Chondrocyte (in vitro differentiated cells): ENCODE data around the gene STPG4. TPM values are rescaled to one million over a fixed set of nuclear protein-coding genes. Genes with fewer than 3 reads are reported as not detected.

ENCODE experiments used
- DNase-seq: peaks from one replicate; pipeline ENCODE4 v3.0.0; 2021; ENCODE audit warnings: mixed read lengths, low spot score
- H3K27ac Mint-ChIP-seq: one replicate; pipeline ENCODE4 v1.8.0; 2021; ENCODE audit warnings: mild to moderate bottlenecking, moderate library complexity, mixed read lengths; ENCODE audit not compliant: unreplicated experiment
- H3K27me3 Mint-ChIP-seq: 2 replicates; pipeline ENCODE4 v1.8.0; 2021; ENCODE audit warnings: low read depth, mixed read lengths
- H3K36me3 Mint-ChIP-seq: 2 replicates; pipeline ENCODE4 v1.8.0; 2021; ENCODE audit warnings: low read depth, mixed read lengths
- H3K4me1 Mint-ChIP-seq: 2 replicates; pipeline ENCODE4 v1.8.0; 2021; ENCODE audit warnings: low read depth, mild to moderate bottlenecking, mixed read lengths
- H3K4me3 Mint-ChIP-seq: one replicate; pipeline ENCODE4 v1.8.0; 2021; ENCODE audit warnings: mild to moderate bottlenecking, moderate library complexity, mixed read lengths; ENCODE audit not compliant: unreplicated experiment
- H3K9me3 Mint-ChIP-seq: 2 replicates; pipeline ENCODE4 v1.8.0; 2021; ENCODE audit warnings: low read depth, mixed read lengths
- total RNA-seq: library from RNA; stranded (reverse); gene quantifications from 3 replicates; pipeline ENCODE4 v1.2.1, GENCODE V29; 2021
- TF ChIP-seq, protein P1 (sequence below): fragments of 200-600 bp; sonication (generic); IDR thresholded peaks from 2 replicates; pipeline ENCODE4 v1.5.0; 2021; ENCODE audit warnings: antibody characterized with exemption, mild to moderate bottlenecking, moderate library complexity

Gene STPG4
- total RNA-seq, 1 donor from 2014 or later, result 0.25 TPM

- no peak overlapping the region for H3K4me3 Mint-ChIP-seq
- no peak for DNase-seq
Measured at GRCh38 chr2:47060652-47061170, 94.4 kb downstream of the STPG4 start.

DNA sequence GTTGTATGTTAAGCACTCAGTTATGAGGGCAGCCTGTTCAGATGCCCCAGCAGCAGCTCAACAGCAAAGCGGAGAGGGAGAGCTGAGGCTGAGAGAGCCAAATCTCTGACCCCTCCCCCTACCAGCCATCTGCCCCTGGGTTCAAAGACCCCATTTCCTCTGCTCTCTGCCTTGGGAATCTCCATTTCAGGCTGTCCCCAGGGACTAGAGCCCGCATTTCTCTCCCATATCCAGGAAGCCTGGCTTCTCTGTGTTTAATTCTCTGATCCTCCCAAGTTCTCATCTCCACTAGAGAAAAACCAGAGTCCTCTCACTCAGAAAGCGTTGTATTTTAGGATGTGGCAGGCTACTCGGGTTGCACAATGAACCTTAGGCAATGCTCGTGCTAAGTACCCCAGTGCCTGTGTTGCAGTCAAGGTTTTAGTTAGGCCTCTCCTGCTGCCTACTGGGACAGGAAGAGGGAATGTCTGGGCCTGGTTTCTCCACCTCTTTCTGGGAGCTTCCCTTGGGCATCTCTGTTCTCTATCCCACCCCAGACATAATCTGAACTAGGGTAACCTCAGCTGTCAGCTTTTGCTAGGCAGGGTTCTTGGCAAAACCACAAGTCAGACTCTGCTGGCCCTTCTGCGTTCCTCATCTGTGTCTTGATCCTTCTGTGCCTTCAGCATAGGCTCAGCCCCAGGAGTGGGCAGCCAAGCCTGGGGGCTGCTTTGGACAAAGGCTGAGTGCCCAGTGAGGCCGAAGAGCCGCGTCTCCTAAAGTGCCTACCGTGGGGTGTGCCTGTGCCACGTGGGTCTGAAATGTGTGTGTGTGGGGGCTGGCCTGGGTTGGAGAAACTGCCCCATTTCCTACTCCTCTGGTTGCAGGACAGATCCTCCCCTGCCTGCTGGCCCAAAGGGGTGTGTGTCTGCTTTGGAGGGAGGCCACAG lies 96.8 kb downstream of the STPG4 start:
- Mint-ChIP-seq H3K4me3 (no peak overlapping the region), H3K27ac (peak overlapping the region; percentile 88), H3K27me3 (no peaks in the 10 kb centered on the region), H3K36me3 (peaks cover 7% of the 10 kb centered on the region), H3K4me1 (peaks cover 57% of the 10 kb centered on the region), H3K9me3 (no peaks in the 10 kb centered on the region)
- TF ChIP-seq, protein P1, sequence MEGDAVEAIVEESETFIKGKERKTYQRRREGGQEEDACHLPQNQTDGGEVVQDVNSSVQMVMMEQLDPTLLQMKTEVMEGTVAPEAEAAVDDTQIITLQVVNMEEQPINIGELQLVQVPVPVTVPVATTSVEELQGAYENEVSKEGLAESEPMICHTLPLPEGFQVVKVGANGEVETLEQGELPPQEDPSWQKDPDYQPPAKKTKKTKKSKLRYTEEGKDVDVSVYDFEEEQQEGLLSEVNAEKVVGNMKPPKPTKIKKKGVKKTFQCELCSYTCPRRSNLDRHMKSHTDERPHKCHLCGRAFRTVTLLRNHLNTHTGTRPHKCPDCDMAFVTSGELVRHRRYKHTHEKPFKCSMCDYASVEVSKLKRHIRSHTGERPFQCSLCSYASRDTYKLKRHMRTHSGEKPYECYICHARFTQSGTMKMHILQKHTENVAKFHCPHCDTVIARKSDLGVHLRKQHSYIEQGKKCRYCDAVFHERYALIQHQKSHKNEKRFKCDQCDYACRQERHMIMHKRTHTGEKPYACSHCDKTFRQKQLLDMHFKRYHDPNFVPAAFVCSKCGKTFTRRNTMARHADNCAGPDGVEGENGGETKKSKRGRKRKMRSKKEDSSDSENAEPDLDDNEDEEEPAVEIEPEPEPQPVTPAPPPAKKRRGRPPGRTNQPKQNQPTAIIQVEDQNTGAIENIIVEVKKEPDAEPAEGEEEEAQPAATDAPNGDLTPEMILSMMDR, result no peak
- no peak for DNase-seq

More at GRCh38 chr2:47060652-47061170, 94.4 kb downstream of the STPG4 start:
- Mint-ChIP-seq H3K27me3 (no peaks in the 10 kb centered on the region), H3K27ac (no peak overlapping the region), H3K9me3 (no peaks in the 10 kb centered on the region), H3K4me1 (peaks cover 63% of the 10 kb centered on the region), H3K36me3 (peaks cover 1% of the 10 kb centered on the region)
- TF ChIP-seq, protein P1, result no peak

DNA sequence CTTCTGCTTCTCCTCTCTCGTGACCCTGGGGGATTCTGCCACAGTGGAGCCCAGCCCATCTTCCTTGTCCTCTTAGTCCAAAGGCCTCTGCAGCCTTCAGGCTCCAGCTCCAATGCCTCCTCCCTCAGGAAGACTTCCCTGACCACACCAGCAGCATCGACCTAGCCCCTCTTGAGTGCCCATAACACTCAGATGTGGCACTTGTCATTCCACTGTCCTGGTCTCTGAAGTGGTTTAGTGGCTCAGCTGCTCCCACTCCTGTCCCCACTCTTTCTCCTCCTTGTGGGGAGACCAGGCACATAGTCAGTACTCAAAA lies 97.5 kb downstream of the STPG4 start:
- Mint-ChIP-seq H3K4me3 (no peak overlapping the region), H3K27ac (peak overlapping the region; percentile 88), H3K4me1 (peaks cover 51% of the 10 kb centered on the region), H3K36me3 (peaks cover 7% of the 10 kb centered on the region), H3K27me3 (no peaks in the 10 kb centered on the region), H3K9me3 (no peaks in the 10 kb centered on the region)
- DNase-seq, result no peak
- TF ChIP-seq, protein P1, result no peak

DNA sequence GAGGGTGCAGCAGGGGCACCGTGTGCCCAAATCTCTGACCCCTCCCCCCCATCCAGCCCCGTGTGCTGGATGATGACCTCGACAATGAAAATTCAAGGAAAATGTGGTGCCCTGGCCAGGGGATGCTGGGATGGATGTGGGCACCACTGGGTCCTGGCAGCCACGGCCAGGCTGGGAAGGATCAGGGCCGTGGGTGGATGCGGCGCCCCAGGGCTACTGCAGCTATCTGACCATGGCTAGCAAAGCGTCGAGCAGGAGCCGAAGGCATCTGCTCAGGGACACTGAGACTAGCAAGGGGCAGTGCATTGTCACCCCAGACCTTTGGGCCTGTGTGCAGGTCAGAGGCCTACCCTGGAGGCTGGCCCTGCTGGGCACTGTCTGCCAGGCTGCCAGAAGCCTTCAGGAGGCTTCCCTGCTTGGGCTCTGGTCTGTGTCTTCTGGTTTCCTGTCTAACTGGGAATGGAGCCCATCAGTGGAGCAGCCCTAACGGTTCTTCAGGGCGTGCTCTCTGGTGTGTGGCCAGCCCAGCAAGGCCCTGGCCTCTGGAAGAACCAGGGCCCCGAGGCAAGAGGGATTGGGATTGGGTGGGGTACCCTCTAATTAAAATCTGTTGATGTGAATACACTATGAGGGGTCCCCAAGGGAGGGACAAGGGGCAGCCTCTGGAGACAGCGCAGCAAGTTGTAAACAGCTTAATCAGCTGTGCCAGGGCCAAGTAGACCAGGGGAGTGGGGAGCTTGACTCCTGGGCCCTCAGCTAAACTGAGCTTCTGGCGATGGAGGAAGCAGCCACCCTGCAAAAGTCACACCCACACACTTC lies 98.0 kb downstream of the STPG4 start:
- H3K27me3 Mint-ChIP-seq, result no peaks in the 10 kb centered on the region
- no peak overlapping the region for H3K4me3 Mint-ChIP-seq
- peaks cover 10% of the 10 kb centered on the region for H3K36me3 Mint-ChIP-seq
- TF ChIP-seq, protein P1, result no peak
- peak overlapping the region; percentile 88 for H3K27ac Mint-ChIP-seq
- no peaks in the 10 kb centered on the region for H3K9me3 Mint-ChIP-seq
- H3K4me1 Mint-ChIP-seq, result peaks cover 46% of the 10 kb centered on the region
- no peak for DNase-seq

GRCh38 chr2:47056374-47056773 lies 98.7 kb downstream of the STPG4 start:
- Mint-ChIP-seq H3K36me3 (peaks cover 14% of the 10 kb centered on the region), H3K4me3 (no peak overlapping the region), H3K4me1 (peaks cover 46% of the 10 kb centered on the region), H3K9me3 (no peaks in the 10 kb centered on the region), H3K27me3 (no peaks in the 10 kb centered on the region), H3K27ac (peak overlapping the region; percentile 88)
- TF ChIP-seq, protein P1, result no peak
- no peak for DNase-seq
